ENCODE data around the gene FOSL2. TPM values are rescaled to one million over a fixed set of nuclear protein-coding genes. Genes with fewer than 3 reads are reported as not detected.

FOSL2 gene
- total RNA-seq, 2 donors from 2014 or later: 54.0 to 116 TPM

DNA sequence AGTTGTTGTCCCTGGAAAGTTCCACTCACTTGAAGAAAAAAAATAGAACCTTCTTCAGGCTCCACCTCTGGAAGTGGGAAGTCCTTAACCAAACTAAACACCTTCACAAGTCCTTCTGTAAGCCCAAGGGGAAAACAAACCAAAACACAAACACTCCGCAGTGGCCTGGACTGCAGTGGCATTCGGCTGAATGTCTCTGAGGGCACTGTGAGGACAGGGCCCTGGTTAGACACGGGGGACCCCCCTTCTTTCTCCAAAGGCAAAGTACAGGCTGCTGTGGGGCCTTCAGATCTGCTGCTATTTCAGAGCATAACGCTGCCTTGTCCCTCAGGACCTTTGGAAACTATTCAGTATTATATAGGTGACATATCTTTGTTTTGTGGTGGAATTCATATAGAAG is 28.1 kb downstream of the FOSL2 start:
- no peak overlapping the region for H3K4me3 ChIP-seq
- H3K4me1 ChIP-seq: peaks cover 0 to 14% of the 10 kb centered on the region in 2 donors
- DNase-seq (ENCODE audit: low spot score): no peak
- H3K27ac ChIP-seq: no peak overlapping the region
- no peaks in the 10 kb centered on the region for H3K9me3 ChIP-seq
- no peaks in the 10 kb centered on the region for H3K27me3 ChIP-seq
- peaks cover 19% of the 10 kb centered on the region for H3K36me3 ChIP-seq
- no peak for TF ChIP-seq CTCF (IDR thresholded peaks at IDR 0.05)

GRCh38 chr2:28422908-28423741 is 30.5 kb downstream of the FOSL2 start:
- TF ChIP-seq CTCF (IDR thresholded peaks at IDR 0.05): no peak
- no peak for DNase-seq (ENCODE audit: low spot score)
- H3K9me3 ChIP-seq: no peaks in the 10 kb centered on the region
- peaks cover 0 to 14% of the 10 kb centered on the region in 2 donors for H3K4me1 ChIP-seq
- no peaks in the 10 kb centered on the region for H3K27me3 ChIP-seq
- H3K4me3 ChIP-seq: no peak overlapping the region
- H3K27ac ChIP-seq: no peak overlapping the region
- H3K36me3 ChIP-seq: peaks cover 2% of the 10 kb centered on the region

- TF ChIP-seq CTCF (IDR thresholded peaks at IDR 0.05): no peak
- no peak overlapping the region for H3K27ac ChIP-seq
- no peaks in the 10 kb centered on the region for H3K27me3 ChIP-seq
- DNase-seq (ENCODE audit: low spot score): no peak
- no peaks in the 10 kb centered on the region for H3K9me3 ChIP-seq
- no peak overlapping the region for H3K4me3 ChIP-seq
- H3K4me1 ChIP-seq: peaks cover 0 to 14% of the 10 kb centered on the region in 2 donors
- H3K36me3 ChIP-seq: no peaks in the 10 kb centered on the region
Observed at GRCh38 chr2:28423856-28424605, 31.4 kb downstream of the FOSL2 start.

DNA sequence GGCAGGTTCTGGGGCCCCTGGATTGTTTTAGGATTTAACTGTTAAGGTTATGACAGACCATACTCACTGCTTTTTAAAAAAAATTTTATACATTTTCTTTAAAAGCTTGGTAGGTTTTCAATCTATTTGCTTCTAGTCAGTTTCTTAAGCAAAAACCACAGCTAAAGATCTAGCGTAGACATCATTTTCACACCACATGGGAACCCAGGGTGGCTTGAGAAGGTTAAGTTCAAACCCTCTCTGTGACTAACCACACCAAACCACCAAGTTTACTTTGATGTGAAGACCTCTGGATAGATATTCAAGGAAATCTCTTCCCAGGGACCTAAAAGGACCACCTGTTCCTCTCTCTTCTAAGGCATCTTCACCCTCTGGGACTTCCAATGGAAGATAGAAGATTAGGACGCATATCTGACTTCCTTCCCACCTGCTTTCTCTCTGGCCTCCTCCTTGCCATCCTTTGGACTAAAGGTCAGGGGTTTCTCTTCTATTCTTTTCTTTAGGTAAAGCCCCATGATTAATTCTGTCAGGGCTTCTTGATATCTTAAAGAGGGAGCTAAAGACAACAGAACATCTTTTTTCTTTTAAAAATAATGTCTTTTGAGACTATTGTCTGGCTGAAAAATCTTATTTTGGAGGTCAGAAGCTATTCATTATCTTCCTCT is 32.3 kb downstream of the FOSL2 start:
- DNase-seq (ENCODE audit: low spot score): no peak
- H3K9me3 ChIP-seq: no peaks in the 10 kb centered on the region
- no peak overlapping the region for H3K4me3 ChIP-seq
- H3K27me3 ChIP-seq: no peaks in the 10 kb centered on the region
- no peaks in the 10 kb centered on the region for H3K36me3 ChIP-seq
- H3K4me1 ChIP-seq: peaks cover 0 to 14% of the 10 kb centered on the region in 2 donors
- TF ChIP-seq CTCF (IDR thresholded peaks at IDR 0.05): no peak
- H3K27ac ChIP-seq: no peak overlapping the region

DNA sequence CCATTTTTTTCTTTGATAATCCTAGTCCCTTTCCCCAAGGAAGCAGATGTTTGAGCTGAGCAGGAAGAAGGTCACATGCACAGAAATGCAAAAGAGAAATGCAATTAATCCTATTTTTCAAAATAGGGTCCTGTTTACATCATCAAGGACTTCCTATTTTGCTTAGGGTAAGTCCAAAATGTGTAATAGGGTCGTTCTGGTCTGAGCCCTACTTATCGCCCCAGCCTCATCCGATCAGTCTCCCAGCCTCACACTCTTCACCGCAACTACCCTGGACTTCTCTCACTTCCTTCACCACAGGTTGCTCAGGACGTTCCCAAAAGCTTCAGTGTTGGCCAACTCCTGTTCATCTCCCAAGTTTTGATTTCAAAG is 32.8 kb downstream of the FOSL2 start:
- Histone ChIP-seq H3K27ac (no peak overlapping the region), H3K27me3 (no peaks in the 10 kb centered on the region)

More for the DNA sequence above, 32.8 kb downstream of the FOSL2 start:
- H3K4me1 ChIP-seq: peaks cover 0 to 14% of the 10 kb centered on the region in 2 donors
- no peaks in the 10 kb centered on the region for H3K36me3 ChIP-seq
- no peak for DNase-seq (ENCODE audit: low spot score)
- TF ChIP-seq CTCF (IDR thresholded peaks at IDR 0.05): no peak
- no peaks in the 10 kb centered on the region for H3K9me3 ChIP-seq
- H3K4me3 ChIP-seq: no peak overlapping the region

Data from right atrium auricular region (tissue), 2 donors.